IPS-18a (cell line): ENCODE measurements around the gene DNAH1.
"Not testable (repeated sequence)": the region's sequence is repeated elsewhere in the genome, so short reads cannot be mapped to it uniquely, and the experiment has no call there.

Source experiments
- H3K27ac ChIP-seq: one replicate; pipeline ENCODE4 v1.5.1; 2013; ENCODE audit warnings: low read length
- H3K27me3 ChIP-seq: one replicate; pipeline ENCODE4 v1.6.1; 2013; ENCODE audit warnings: mild to moderate bottlenecking, low read length; ENCODE audit not compliant: control insufficient read depth, insufficient read depth
- H3K36me3 ChIP-seq: one replicate; pipeline ENCODE4 v1.6.1; 2013; ENCODE audit warnings: low read depth, low read length; ENCODE audit not compliant: control insufficient read depth
- H3K4me1 ChIP-seq: one replicate; pipeline ENCODE4 v1.6.1; 2013; ENCODE audit warnings: low read depth, low read length; ENCODE audit not compliant: control insufficient read depth
- H3K4me3 ChIP-seq: one replicate; pipeline ENCODE4 v1.5.1; 2013; ENCODE audit warnings: low read length
- H3K9ac ChIP-seq: one replicate; pipeline ENCODE4 v1.6.1; 2013; ENCODE audit warnings: mild to moderate bottlenecking, low read length, moderate library complexity
- H3K9me3 ChIP-seq: one replicate; pipeline ENCODE4 v1.6.1; 2013; ENCODE audit warnings: low read depth, low read length; ENCODE audit not compliant: control insufficient read depth

Gene DNAH1

GRCh38 chr3:52280050-52280461, 36.1 kb upstream of the DNAH1 start:
- H3K4me3 ChIP-seq, result no peak overlapping the region
- no peaks in the 10 kb centered on the region for H3K36me3 ChIP-seq
- H3K27ac ChIP-seq, result no peak overlapping the region
- H3K9ac ChIP-seq, result no peak overlapping the region
- peaks cover 4% of the 10 kb centered on the region for H3K4me1 ChIP-seq
- no peaks in the 10 kb centered on the region for H3K9me3 ChIP-seq
- no peaks in the 10 kb centered on the region for H3K27me3 ChIP-seq

- Histone ChIP-seq H3K36me3 (no peaks in the 10 kb centered on the region), H3K9ac (no peak overlapping the region), H3K4me1 (peaks cover 4% of the 10 kb centered on the region), H3K4me3 (no peak overlapping the region), H3K9me3 (no peaks in the 10 kb centered on the region), H3K27ac (no peak overlapping the region), H3K27me3 (no peaks in the 10 kb centered on the region)
Measured at GRCh38 chr3:52281981-52282801, 33.9 kb upstream of the DNAH1 start.

GRCh38 chr3:52283306-52283705, 32.8 kb upstream of the DNAH1 start:
- peaks cover 4% of the 10 kb centered on the region for H3K4me1 ChIP-seq
- no peaks in the 10 kb centered on the region for H3K9me3 ChIP-seq
- H3K27me3 ChIP-seq, result no peaks in the 10 kb centered on the region
- H3K36me3 ChIP-seq, result no peaks in the 10 kb centered on the region
- no peak overlapping the region for H3K9ac ChIP-seq
- H3K27ac ChIP-seq, result no peak overlapping the region
- H3K4me3 ChIP-seq, result no peak overlapping the region

- not testable (repeated sequence) for H3K4me1 ChIP-seq, H3K9me3 ChIP-seq, H3K9ac ChIP-seq, H3K27me3 ChIP-seq, H3K27ac ChIP-seq, H3K4me3 ChIP-seq, H3K36me3 ChIP-seq
Measured at GRCh38 chr3:52284051-52284450, 32.1 kb upstream of the DNAH1 start.

- Histone ChIP-seq H3K4me1 (peaks cover 4% of the 10 kb centered on the region), H3K36me3 (no peaks in the 10 kb centered on the region), H3K9ac (peak overlapping the region; percentile 86), H3K9me3 (no peaks in the 10 kb centered on the region), H3K27ac (no peak overlapping the region), H3K4me3 (peak overlapping the region; percentile 78), H3K27me3 (no peaks in the 10 kb centered on the region)
Measured at GRCh38 chr3:52286777-52287110, 29.4 kb upstream of the DNAH1 start.

- Histone ChIP-seq H3K27me3 (no peaks in the 10 kb centered on the region), H3K27ac (no peak overlapping the region), H3K36me3 (peaks cover 4% of the 10 kb centered on the region), H3K4me3 (peak overlapping the region; percentile 78), H3K9me3 (no peaks in the 10 kb centered on the region), H3K4me1 (peaks cover 4% of the 10 kb centered on the region), H3K9ac (no peak overlapping the region)
Measured at GRCh38 chr3:52288674-52289073, 27.4 kb upstream of the DNAH1 start.

GRCh38 chr3:52289338-52289746, 26.8 kb upstream of the DNAH1 start:
- Histone ChIP-seq H3K4me3 (no peak overlapping the region), H3K27me3 (no peaks in the 10 kb centered on the region), H3K36me3 (peaks cover 4% of the 10 kb centered on the region), H3K9ac (no peak overlapping the region), H3K9me3 (no peaks in the 10 kb centered on the region), H3K27ac (no peak overlapping the region), H3K4me1 (peaks cover 4% of the 10 kb centered on the region)

- Histone ChIP-seq H3K27me3 (no peaks in the 10 kb centered on the region), H3K36me3 (peaks cover 4% of the 10 kb centered on the region), H3K27ac (no peak overlapping the region), H3K4me3 (no peak overlapping the region), H3K9me3 (no peaks in the 10 kb centered on the region), H3K4me1 (peaks cover 4% of the 10 kb centered on the region), H3K9ac (no peak overlapping the region)
Measured at GRCh38 chr3:52289747-52290595, 26.1 kb upstream of the DNAH1 start.

GRCh38 chr3:52290596-52291507, 25.3 kb upstream of the DNAH1 start:
- Histone ChIP-seq H3K4me3 (no peak overlapping the region), H3K27me3 (no peaks in the 10 kb centered on the region), H3K27ac (no peak overlapping the region), H3K36me3 (peaks cover 4% of the 10 kb centered on the region), H3K4me1 (peaks cover 4% of the 10 kb centered on the region), H3K9ac (no peak overlapping the region), H3K9me3 (no peaks in the 10 kb centered on the region)

- H3K4me1 ChIP-seq, result peaks cover 4% of the 10 kb centered on the region
- no peak overlapping the region for H3K9ac ChIP-seq
Measured at GRCh38 chr3:52291508-52292181, 24.5 kb upstream of the DNAH1 start.

More at GRCh38 chr3:52291508-52292181, 24.5 kb upstream of the DNAH1 start:
- Histone ChIP-seq H3K27ac (no peak overlapping the region), H3K4me3 (no peak overlapping the region), H3K9me3 (no peaks in the 10 kb centered on the region), H3K27me3 (no peaks in the 10 kb centered on the region), H3K36me3 (peaks cover 4% of the 10 kb centered on the region)
